Measurements from ENCODE around the gene FAM78A. TPM values are rescaled to one million over a fixed set of nuclear protein-coding genes. Genes with fewer than 3 reads are reported as not detected.

The FAM78A gene
- total RNA-seq, 1 experiment from 2014 or later = 0.84 TPM

GRCh38 chr9:131298816-131299215, 22.5 kb upstream of the FAM78A start:
- Histone ChIP-seq H3K27me3 (replicated peaks; ENCODE audit: insufficient read depth, low read depth, low read length, poor library complexity) (no peaks in the 10 kb centered on the region), H3K4me3 (ENCODE audit: low read depth, low read length, poor library complexity, severe bottlenecking) (no peak overlapping the region), H3K4me1 (ENCODE audit: insufficient read depth, low read length, poor library complexity, severe bottlenecking) (no peaks in the 10 kb centered on the region), H3K9me3 (ENCODE audit: low read depth, low read length, poor library complexity, severe bottlenecking) (no peaks in the 10 kb centered on the region), H3K27ac (ENCODE audit: low read depth, low read length, poor library complexity, severe bottlenecking) (no peak overlapping the region), H3K36me3 (ENCODE audit: insufficient read depth, low read length, poor library complexity, severe bottlenecking) (no peaks in the 10 kb centered on the region)
- intact Hi-C loops (cut with micrococcal nuclease; ENCODE audit: unreplicated experiment) = no loop called here
- no TSS peak for BruUV-seq (replicated peaks)
- CTCF ChIA-PET = no interaction called here
- TF ChIP-seq CTCF (conservative IDR thresholded peaks at IDR 0.05; ENCODE audit: low read depth, low read length) (no peak), EZH2 (IDR thresholded peaks at IDR 0.05; ENCODE audit: borderline replicate concordance, low read depth, low read length, poor library complexity, severe bottlenecking) (no peak)
- POLR2A ChIA-PET (ENCODE audit: low non-redundant PET) = no interaction called here
- no peak for DNase-seq (ENCODE audit: low spot score)

- CTCF ChIA-PET = interaction anchor here (0.6 kb wide), 1 partner anchor 37 kb away, joined by 6 read pairs; no protein-coding TSS in a partner anchor
- intact Hi-C loops (cut with micrococcal nuclease; ENCODE audit: unreplicated experiment) = no loop called here
Measured at GRCh38 chr9:131298341-131298740, 22.0 kb upstream of the FAM78A start.

DNA sequence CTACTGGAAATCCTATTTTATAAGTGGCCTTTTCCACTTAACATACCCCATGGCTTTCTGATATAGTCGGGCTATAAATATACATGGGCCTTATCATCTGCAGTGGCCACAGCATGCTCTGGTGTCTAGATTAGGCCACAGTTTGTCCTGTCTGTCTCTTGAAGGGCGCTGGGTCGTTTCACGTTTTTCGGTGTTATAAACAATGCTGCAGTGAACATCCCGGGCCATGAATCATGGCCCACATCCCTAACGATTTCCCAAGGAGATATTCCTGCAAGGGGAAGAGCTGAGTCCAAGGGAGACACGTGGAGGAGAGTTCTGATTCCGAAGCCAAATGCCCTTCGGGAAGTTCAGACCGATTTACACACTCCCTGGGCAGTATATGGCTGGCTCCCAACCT, 21.6 kb upstream of the FAM78A start:
- CTCF ChIA-PET = interaction anchor here (0.6 kb wide), 1 partner anchor 37 kb away, joined by 6 read pairs; no protein-coding TSS in a partner anchor

More at GRCh38 chr9:131298341-131298740, 22.0 kb upstream of the FAM78A start:
- H3K4me3 ChIP-seq (ENCODE audit: low read depth, low read length, poor library complexity, severe bottlenecking) = no peak overlapping the region
- H3K27me3 ChIP-seq (replicated peaks; ENCODE audit: insufficient read depth, low read depth, low read length, poor library complexity) = no peaks in the 10 kb centered on the region
- no peak for DNase-seq (ENCODE audit: low spot score)
- H3K36me3 ChIP-seq (ENCODE audit: insufficient read depth, low read length, poor library complexity, severe bottlenecking) = no peaks in the 10 kb centered on the region
- no peaks in the 10 kb centered on the region for H3K9me3 ChIP-seq (ENCODE audit: low read depth, low read length, poor library complexity, severe bottlenecking)
- H3K27ac ChIP-seq (ENCODE audit: low read depth, low read length, poor library complexity, severe bottlenecking) = no peak overlapping the region
- H3K4me1 ChIP-seq (ENCODE audit: insufficient read depth, low read length, poor library complexity, severe bottlenecking) = no peaks in the 10 kb centered on the region
- no TSS peak for BruUV-seq (replicated peaks)
- TF ChIP-seq EZH2 (IDR thresholded peaks at IDR 0.05; ENCODE audit: borderline replicate concordance, low read depth, low read length, poor library complexity, severe bottlenecking) (no peak), CTCF (conservative IDR thresholded peaks at IDR 0.05; ENCODE audit: low read depth, low read length) (no peak)
- POLR2A ChIA-PET (ENCODE audit: low non-redundant PET) = no interaction called here

More for the DNA sequence above, 21.6 kb upstream of the FAM78A start:
- Histone ChIP-seq H3K36me3 (ENCODE audit: insufficient read depth, low read length, poor library complexity, severe bottlenecking) (no peaks in the 10 kb centered on the region), H3K9me3 (ENCODE audit: low read depth, low read length, poor library complexity, severe bottlenecking) (no peaks in the 10 kb centered on the region), H3K27me3 (replicated peaks; ENCODE audit: insufficient read depth, low read depth, low read length, poor library complexity) (no peaks in the 10 kb centered on the region), H3K4me1 (ENCODE audit: insufficient read depth, low read length, poor library complexity, severe bottlenecking) (no peaks in the 10 kb centered on the region), H3K27ac (ENCODE audit: low read depth, low read length, poor library complexity, severe bottlenecking) (no peak overlapping the region), H3K4me3 (ENCODE audit: low read depth, low read length, poor library complexity, severe bottlenecking) (no peak overlapping the region)
- no peak for TF ChIP-seq CTCF (conservative IDR thresholded peaks at IDR 0.05; ENCODE audit: low read depth, low read length)
- TF ChIP-seq EZH2 (IDR thresholded peaks at IDR 0.05; ENCODE audit: borderline replicate concordance, low read depth, low read length, poor library complexity, severe bottlenecking) = no peak
- DNase-seq (ENCODE audit: low spot score) = no peak
- intact Hi-C loops (cut with micrococcal nuclease; ENCODE audit: unreplicated experiment) = no loop called here
- BruUV-seq (replicated peaks) = no TSS peak
- POLR2A ChIA-PET (ENCODE audit: low non-redundant PET) = no interaction called here

All from A673 (cell line).